SH-SY5Y (cell line): ENCODE data around the gene HYAL2.

Source experiments
- GATA2 ChIP-seq: IDR thresholded peaks from 2 replicates; pipeline ENCODE4 v1.6.1; 2011; ENCODE audit warnings: mild to moderate bottlenecking, low read depth, low read length
- GATA3 ChIP-seq: IDR thresholded peaks from 2 replicates; pipeline ENCODE4 v1.6.1; 2011; ENCODE audit warnings: low read depth, mild to moderate bottlenecking, low read length, moderate library complexity

Gene HYAL2

GRCh38 chr3:50296721-50297383 lies 25.7 kb downstream of the HYAL2 start:
- TF ChIP-seq GATA2, result no peak
- TF ChIP-seq GATA3, result no peak

DNA sequence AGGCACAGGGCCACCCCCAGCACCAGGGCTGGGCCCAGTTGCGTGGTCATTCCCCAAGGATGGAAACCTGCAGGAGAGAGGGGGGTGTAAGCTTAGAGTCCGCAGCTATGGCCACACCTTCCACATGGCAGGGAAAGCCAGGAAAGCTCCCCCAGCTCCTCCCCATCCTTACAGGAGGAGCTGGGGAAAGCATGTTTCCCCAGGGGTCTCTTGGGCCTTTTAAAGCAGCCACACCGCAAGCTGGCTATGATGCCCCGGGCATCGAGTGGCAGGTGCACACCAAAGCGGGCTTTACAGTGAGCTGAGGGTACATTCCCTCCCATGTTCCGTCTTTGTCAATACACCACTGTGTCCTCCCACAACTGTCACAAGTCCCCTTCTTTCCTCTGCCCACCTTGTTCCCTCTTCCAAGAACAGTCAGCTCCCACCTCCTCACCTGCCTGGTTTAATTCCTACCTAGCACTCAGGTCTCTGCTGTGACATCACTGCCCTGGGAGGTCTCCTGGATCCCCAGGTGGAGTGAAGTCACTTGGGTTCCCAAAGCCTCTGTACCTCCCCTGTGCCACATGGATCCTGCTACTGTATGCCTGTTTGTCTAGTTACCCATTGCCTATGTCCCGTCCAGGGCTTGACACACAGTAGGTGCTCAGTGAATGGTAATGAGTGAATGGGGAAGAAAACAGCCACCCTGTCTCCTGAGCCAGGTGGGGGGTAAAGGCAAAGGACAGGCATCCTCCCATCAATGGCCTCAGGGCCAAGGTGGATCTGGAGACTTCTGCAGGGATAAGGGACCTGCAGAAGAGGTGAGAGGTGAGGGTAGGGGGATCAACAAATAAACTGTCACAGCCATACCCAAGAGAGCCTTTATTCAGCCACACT lies 26.8 kb downstream of the HYAL2 start:
- TF ChIP-seq GATA3, result no peak
- no peak for TF ChIP-seq GATA2

DNA sequence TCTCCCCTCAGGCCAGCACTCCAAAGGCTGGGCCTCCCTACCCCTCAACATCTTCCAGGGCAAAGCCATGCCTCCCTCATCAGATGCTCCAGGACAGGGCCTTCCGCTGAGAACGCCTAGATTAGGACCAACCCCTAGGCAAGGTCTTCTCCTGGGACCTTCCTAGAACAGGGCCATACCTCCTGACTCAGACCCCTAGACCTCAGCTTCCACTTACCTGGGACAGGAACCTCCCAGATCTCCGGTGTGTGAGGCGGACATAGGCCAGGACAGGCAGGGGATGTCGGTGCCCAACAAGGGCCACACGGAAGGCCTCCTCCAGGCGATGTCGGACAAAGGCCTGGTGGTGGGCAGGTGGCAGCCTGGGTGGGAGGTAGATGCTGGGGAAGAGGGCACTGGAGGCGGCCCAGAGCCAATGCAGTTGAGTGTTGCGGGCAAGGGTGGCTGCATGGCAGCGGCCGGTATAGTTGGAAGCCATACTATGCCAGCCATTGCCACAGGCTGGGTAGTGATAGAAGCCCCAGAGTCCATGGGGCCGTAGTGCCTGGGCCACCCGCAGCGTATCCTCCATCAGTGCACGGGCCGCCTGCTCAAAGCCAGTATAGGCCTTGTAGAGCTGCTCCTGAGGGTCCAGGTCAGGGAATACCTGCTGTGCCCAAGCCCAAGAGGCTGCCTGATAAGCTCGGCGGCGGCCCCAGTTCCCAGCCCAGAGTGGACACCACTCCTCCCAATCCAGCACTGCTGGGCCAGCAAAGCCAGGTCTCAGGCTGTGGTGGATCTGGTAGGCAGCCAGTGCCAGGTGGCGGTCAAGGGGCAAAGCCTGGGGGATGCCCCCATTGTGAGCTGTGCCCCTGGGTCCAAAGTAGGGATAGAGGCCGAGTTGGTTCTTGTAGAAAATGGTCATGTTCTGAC lies 27.8 kb downstream of the HYAL2 start:
- no peak for TF ChIP-seq GATA2
- no peak for TF ChIP-seq GATA3

DNA sequence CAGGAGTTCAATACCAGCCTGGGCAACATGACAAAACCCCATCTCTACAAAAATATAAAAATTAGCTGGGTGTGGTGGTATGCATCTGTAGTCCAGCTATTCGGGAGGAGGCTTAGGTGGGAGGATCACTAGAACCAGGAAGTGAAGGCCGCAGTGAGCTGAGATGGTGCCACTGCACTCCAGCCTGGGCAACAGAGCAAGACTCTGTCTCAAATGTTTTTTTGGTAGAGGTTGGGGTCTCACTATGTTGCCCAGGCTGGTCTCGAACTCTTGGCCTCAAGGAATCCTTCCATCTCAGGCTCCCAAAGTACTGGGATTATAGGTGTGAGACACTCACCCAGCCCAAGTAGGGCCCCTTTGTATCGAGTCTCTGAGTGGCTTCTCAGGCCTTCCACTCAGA lies 28.5 kb downstream of the HYAL2 start:
- TF ChIP-seq GATA2, result no peak
- no peak for TF ChIP-seq GATA3

GRCh38 chr3:50293079-50293801 lies 29.3 kb downstream of the HYAL2 start:
- TF ChIP-seq GATA2 (no peak), GATA3 (no peak)

- TF ChIP-seq GATA3, result no peak
- TF ChIP-seq GATA2, result no peak
These were observed 30.1 kb downstream of the HYAL2 start, which contains the start of gene IFRD2 for GRCh38 chr3:50292159-50293078. Gene IFRD2 (minus strand): TSS chr3:50292429. CDS start chr3:50292274, 155 bp downstream.

DNA sequence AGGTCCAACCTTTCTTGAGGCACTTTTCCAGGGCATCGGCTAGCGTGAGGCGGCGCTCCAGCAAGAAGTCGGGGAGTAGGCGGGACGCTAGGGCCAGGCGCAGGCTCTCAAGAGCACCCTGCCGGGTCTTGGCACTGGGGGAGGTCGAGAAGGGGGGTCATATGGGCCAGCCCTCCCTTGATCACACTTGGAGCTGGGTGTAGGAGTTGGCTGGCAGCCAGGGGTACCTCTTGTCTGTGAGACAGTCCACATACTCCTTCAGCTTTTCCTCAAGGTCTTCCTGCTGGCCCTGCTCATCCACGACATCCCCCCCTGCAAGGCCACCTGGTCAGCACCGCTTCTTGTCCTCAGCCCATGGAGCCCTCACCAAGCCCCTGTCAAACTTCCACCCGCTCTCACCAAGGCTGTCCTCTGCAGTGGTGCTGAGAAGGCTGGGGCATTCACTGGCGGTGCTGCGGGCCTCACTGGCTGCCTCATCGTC lies 32.3 kb downstream of the HYAL2 start:
- TF ChIP-seq GATA3, result no peak
- TF ChIP-seq GATA2, result no peak

GRCh38 chr3:50289130-50289529 lies 33.4 kb downstream of the HYAL2 start:
- no peak for TF ChIP-seq GATA3
- TF ChIP-seq GATA2, result no peak

DNA sequence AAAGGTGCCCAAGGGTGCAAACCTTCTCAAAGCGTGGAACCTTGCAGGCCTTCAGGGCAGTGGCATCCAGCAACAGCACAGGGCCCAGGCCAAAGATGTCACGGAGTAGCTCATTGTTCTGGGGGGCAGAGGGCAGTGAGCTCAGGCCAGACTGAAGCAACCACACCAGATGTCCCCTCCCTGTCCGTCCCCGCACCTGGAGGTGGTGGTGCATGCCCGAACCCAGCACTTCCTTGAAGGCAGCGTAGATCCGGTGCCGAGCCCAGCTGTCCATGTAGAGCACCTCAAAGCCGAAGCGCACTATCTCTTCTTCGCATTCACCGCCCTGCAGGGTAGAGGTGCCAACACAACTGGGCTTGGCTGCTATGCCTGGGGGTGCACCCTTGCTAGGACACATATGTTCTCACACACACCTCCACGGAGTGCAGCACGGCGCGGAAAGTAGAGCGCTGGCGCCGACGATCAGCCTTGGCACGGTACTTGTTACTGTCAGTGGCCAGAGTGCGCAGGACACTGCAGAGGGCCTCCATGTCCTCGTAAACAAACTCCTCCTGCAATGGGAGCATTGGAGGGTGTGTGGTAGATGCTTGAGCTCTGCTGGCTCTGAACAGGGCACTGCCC lies 34.0 kb downstream of the HYAL2 start:
- TF ChIP-seq GATA3 (no peak), GATA2 (no peak)

- TF ChIP-seq GATA3, result no peak
- TF ChIP-seq GATA2, result no peak
These were observed 35.3 kb downstream of the HYAL2 start for GRCh38 chr3:50287262-50287661.

- TF ChIP-seq GATA3 (no peak), GATA2 (no peak)
These were observed 36.0 kb downstream of the HYAL2 start for GRCh38 chr3:50286322-50287227.
